Activated naive CD4-positive, alpha-beta T cell treated with Interleukin-2 at 50 U/mL for 16 hours (primary cell): ENCODE results near the gene ANKS6.

Source experiments
- DNase-seq: peaks from one replicate; pipeline ENCODE4 v3.0.0-alpha.2; 2020

Gene ANKS6

GRCh38 chr9:98811051-98811650 is 14.8 kb upstream of the ANKS6 start:
- no peak for DNase-seq

- no peak for DNase-seq
These were observed 13.9 kb upstream of the ANKS6 start for GRCh38 chr9:98810102-98810842.

GRCh38 chr9:98809311-98810101 is 13.2 kb upstream of the ANKS6 start:
- no peak for DNase-seq

- no peak for DNase-seq
These were observed 12.5 kb upstream of the ANKS6 start for GRCh38 chr9:98808875-98809274.

- no peak for DNase-seq
These were observed 12.1 kb upstream of the ANKS6 start for GRCh38 chr9:98808411-98808815.

GRCh38 chr9:98807814-98808195 is 11.4 kb upstream of the ANKS6 start:
- peak; percentile 25 for DNase-seq

- peak; percentile 51 for DNase-seq
These were observed 10.9 kb upstream of the ANKS6 start, which contains the start of gene GALNT12 for GRCh38 chr9:98807070-98807813. Gene GALNT12 (plus strand): TSS chr9:98807670. CDS start chr9:98807699, 29 bp downstream.

GRCh38 chr9:98806394-98807035 is 10.2 kb upstream of the ANKS6 start:
- no peak for DNase-seq

GRCh38 chr9:98805506-98806272 is 9.3 kb upstream of the ANKS6 start:
- no peak for DNase-seq

- DNase-seq = no peak
These were observed 7.7 kb upstream of the ANKS6 start for GRCh38 chr9:98804083-98804482.

GRCh38 chr9:98801969-98802371 is 5.6 kb upstream of the ANKS6 start:
- no peak for DNase-seq

- DNase-seq = no peak
These were observed 5.2 kb upstream of the ANKS6 start for GRCh38 chr9:98801561-98801960.

GRCh38 chr9:98798254-98798653 is 1.9 kb upstream of the ANKS6 start:
- DNase-seq = no peak

- no peak for DNase-seq
These were observed 1.1 kb upstream of the ANKS6 start for GRCh38 chr9:98797491-98797890.

- DNase-seq = peak; percentile 12
These were observed 388 bp downstream of the ANKS6 start for GRCh38 chr9:98795970-98796363.

- DNase-seq = no peak
These were observed 930 bp downstream of the ANKS6 start for GRCh38 chr9:98795295-98795955.

- no peak for DNase-seq
These were observed 1.6 kb downstream of the ANKS6 start for GRCh38 chr9:98794802-98795201.

GRCh38 chr9:98793031-98793430 is 3.3 kb downstream of the ANKS6 start:
- DNase-seq = no peak

- DNase-seq = no peak
These were observed 4.5 kb downstream of the ANKS6 start for GRCh38 chr9:98791608-98792490.
